OCI-LY7 (cell line): ENCODE results near the gene SMO. TPM values are rescaled to one million over a fixed set of nuclear protein-coding genes. Genes with fewer than 3 reads are reported as not detected.

Experiments
- BruUV-seq: library from RNA; stranded (reverse); fragments of 400-500 nt; replicated peaks from 2 replicates; lab custom pipeline; 2021; lab: Mats Ljungman, UMichigan
- CTCF ChIA-PET: fragments of 300-600 bp; sonication (Branson Sonifier 250); formaldehyde crosslinking; loops from one replicate; lab custom pipeline; 2022; ENCODE audit warnings: antibody characterized with exemption; ENCODE audit not compliant: unreplicated experiment; lab: Charles Lee
- POLR2A ChIA-PET: fragments of 300-600 bp; sonication (Branson Sonifier 250); formaldehyde crosslinking; loops from one replicate; lab custom pipeline; 2022; ENCODE audit warnings: antibody characterized with exemption; lab: Charles Lee
- DNase-seq: peaks from one replicate; pipeline ENCODE4 v3.0.0-alpha.2; 2015; ENCODE audit warnings: low spot score
- H2AFZ ChIP-seq: fragments of 200-600 bp; sonication (generic), shearing (Covaris generic); 2 replicates; pipeline ENCODE4 v1.6.1; 2014; ENCODE audit warnings: mild to moderate bottlenecking, antibody characterized with exemption, low read length, moderate library complexity
- H3K27ac ChIP-seq: fragments of 200-600 bp; sonication (generic); 2 replicates; pipeline ENCODE4 v1.5.1; 2014; ENCODE audit warnings: mixed run types, low read depth, mild to moderate bottlenecking, moderate library complexity, low read length, inconsistent platforms; ENCODE audit not compliant: poor library complexity, severe bottlenecking
- H3K36me3 ChIP-seq: fragments of 200-600 bp; sonication (generic); 2 replicates; pipeline ENCODE4 v1.6.1; 2014; ENCODE audit warnings: mild to moderate bottlenecking, antibody characterized with exemption, low read length, moderate library complexity, mixed read lengths; ENCODE audit not compliant: insufficient read depth
- H3K4me1 ChIP-seq: fragments of 200-600 bp; sonication (generic); 2 replicates; pipeline ENCODE4 v1.5.1; 2014; ENCODE audit warnings: mild to moderate bottlenecking, low read length; ENCODE audit not compliant: insufficient read depth, poor library complexity, severe bottlenecking
- H3K4me2 ChIP-seq: fragments of 200-600 bp; sonication (generic); 2 replicates; pipeline ENCODE4 v1.6.1; 2014; ENCODE audit warnings: mild to moderate bottlenecking, low read length
- H3K4me3 ChIP-seq: fragments of 200-600 bp; sonication (generic); 2 replicates; pipeline ENCODE4 v1.5.1; 2014; ENCODE audit warnings: mild to moderate bottlenecking, low read depth, low read length; ENCODE audit not compliant: poor library complexity, severe bottlenecking
- H3K79me2 ChIP-seq: fragments of 200-600 bp; sonication (generic); 2 replicates; pipeline ENCODE4 v1.6.1; 2016; ENCODE audit warnings: low read depth, mild to moderate bottlenecking, low read length, moderate library complexity, mixed read lengths; ENCODE audit not compliant: insufficient read depth
- H3K9me2 ChIP-seq: fragments of 200-600 bp; sonication (generic); 2 replicates; pipeline ENCODE4 v1.6.1; 2016; ENCODE audit warnings: mild to moderate bottlenecking, low read length, mixed read lengths; ENCODE audit not compliant: insufficient read depth
- H3K9me3 ChIP-seq: fragments of 200-600 bp; sonication (generic); 2 replicates; pipeline ENCODE4 v1.6.1; 2014; ENCODE audit warnings: mild to moderate bottlenecking, mixed run types, low read length, mixed read lengths
- H4K20me1 ChIP-seq: fragments of 200-600 bp; sonication (generic); 2 replicates; pipeline ENCODE4 v1.6.1; 2014; ENCODE audit warnings: mild to moderate bottlenecking, antibody characterized with exemption, low read length, moderate library complexity, mixed read lengths; ENCODE audit not compliant: insufficient read depth
- EZH2phosphoT487 ChIP-seq: fragments of 200-600 bp; sonication (generic); IDR thresholded peaks from 2 replicates; pipeline ENCODE4 v1.6.1; 2018; ENCODE audit warnings: low read depth, borderline replicate concordance, mild to moderate bottlenecking, mixed run types, antibody characterized with exemption, low read length, moderate library complexity, mixed read lengths
- intact Hi-C: fragments of 100-400 bp; cut with micrococcal nuclease; formaldehyde crosslinking; loops from one replicate; pipeline ENCODE4 v1.10.0; 2022; ENCODE audit not compliant: unreplicated experiment
- total RNA-seq, 2 experiments: library from RNA; depleted of rRNA in 1 of 2; stranded (reverse); fragments of >200 nt in 1 of 2; shearing (Covaris generic) in 1 of 2; gene quantifications; 2 replicates each; pipeline ENCODE4 v1.2.3, GENCODE V29; 2014 to 2022
- TF ChIP-seq, protein P1 (sequence below): fragments of 200-600 bp; sonication (generic); conservative IDR thresholded peaks from 2 replicates; pipeline ENCODE4 v1.5.1; 2014; ENCODE audit warnings: mild to moderate bottlenecking, antibody characterized with exemption, low read length, moderate library complexity, mixed read lengths

SMO gene
- total RNA-seq, 2 experiments from 2014 or later = 0.17 to 0.25 TPM

DNA sequence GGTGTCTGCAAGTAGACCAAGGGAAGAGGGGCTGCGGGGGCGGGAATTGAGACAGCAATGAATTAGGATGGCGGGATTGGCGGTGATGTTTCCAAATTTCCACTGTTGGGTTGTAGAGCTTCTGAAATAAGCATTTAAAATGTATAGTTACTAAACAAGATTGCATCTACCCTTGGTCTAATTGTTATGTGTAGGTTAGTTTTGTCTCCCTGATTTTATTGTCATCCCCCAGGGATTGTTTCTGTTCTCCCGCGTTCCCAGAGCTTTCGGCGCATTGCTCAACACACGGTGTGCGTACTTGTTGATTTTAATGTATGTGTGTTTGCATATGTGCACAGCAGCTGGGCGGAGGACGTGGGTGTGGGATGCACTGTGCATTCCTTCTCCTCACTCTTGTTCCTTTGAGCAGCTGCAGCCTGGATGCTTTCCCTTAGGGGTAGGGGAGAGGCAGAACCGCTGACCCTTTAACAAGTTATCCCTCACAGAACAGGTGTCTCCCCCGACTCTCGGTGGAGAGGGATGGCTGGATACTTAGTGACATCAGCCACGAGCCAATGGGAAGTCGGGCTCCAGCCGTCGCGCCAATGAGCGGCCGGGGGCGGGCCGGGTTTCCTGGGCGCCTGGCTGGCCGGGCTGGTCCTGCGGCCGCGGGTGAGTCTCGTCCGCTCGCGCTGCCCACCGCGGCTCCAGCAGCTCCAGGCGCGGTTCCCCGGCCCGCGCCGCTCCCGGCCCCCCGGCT is 44.2 kb upstream of the SMO start, which contains the start of gene TSPAN33:
TSS of gene TSPAN33 (plus strand) at position 613 of the 739 bp plus-strand sequence. CDS start 274 bp downstream, outside the sequence.
- Histone ChIP-seq H3K9me2 (no peaks in the 10 kb centered on the region), H3K4me1 (peaks cover 38% of the 10 kb centered on the region), H3K9me3 (no peaks in the 10 kb centered on the region), H2AFZ (peak within 1 kb of the TSS; percentile 85), H3K36me3 (peaks cover 8% of the 10 kb centered on the region; the same call in 1 of the 2 replicates), H3K27ac (peak within 1 kb of the TSS; percentile 60), H4K20me1 (no peaks in the 10 kb centered on the region), H3K4me3 (peak within 1 kb of the TSS; percentile 76), H3K79me2 (peaks cover 4% of the 10 kb centered on the region; the same call in 1 of the 2 replicates), H3K4me2 (peak within 1 kb of the TSS; percentile 93)
- POLR2A ChIA-PET = interaction anchor here (0.5 to 1.1 kb wide), 5 partner anchors 9 to 258 kb away, joined by 3 to 4 read pairs (median 3); no protein-coding TSS in a partner anchor
- TF ChIP-seq, protein P1, sequence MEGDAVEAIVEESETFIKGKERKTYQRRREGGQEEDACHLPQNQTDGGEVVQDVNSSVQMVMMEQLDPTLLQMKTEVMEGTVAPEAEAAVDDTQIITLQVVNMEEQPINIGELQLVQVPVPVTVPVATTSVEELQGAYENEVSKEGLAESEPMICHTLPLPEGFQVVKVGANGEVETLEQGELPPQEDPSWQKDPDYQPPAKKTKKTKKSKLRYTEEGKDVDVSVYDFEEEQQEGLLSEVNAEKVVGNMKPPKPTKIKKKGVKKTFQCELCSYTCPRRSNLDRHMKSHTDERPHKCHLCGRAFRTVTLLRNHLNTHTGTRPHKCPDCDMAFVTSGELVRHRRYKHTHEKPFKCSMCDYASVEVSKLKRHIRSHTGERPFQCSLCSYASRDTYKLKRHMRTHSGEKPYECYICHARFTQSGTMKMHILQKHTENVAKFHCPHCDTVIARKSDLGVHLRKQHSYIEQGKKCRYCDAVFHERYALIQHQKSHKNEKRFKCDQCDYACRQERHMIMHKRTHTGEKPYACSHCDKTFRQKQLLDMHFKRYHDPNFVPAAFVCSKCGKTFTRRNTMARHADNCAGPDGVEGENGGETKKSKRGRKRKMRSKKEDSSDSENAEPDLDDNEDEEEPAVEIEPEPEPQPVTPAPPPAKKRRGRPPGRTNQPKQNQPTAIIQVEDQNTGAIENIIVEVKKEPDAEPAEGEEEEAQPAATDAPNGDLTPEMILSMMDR = no peak
- no peak for TF ChIP-seq EZH2phosphoT487
- DNase-seq = peak; percentile 78
- CTCF ChIA-PET = interaction anchor here (0.5 to 1.1 kb wide), 2 partner anchors 25 to 53 kb away, joined by 3 read pairs; no protein-coding TSS in a partner anchor
- BruUV-seq = no TSS peak
- intact Hi-C loops = loop anchor here (2.0 kb wide), 2 partner anchors 49 to 67 kb away; no protein-coding TSS in a partner anchor

DNA sequence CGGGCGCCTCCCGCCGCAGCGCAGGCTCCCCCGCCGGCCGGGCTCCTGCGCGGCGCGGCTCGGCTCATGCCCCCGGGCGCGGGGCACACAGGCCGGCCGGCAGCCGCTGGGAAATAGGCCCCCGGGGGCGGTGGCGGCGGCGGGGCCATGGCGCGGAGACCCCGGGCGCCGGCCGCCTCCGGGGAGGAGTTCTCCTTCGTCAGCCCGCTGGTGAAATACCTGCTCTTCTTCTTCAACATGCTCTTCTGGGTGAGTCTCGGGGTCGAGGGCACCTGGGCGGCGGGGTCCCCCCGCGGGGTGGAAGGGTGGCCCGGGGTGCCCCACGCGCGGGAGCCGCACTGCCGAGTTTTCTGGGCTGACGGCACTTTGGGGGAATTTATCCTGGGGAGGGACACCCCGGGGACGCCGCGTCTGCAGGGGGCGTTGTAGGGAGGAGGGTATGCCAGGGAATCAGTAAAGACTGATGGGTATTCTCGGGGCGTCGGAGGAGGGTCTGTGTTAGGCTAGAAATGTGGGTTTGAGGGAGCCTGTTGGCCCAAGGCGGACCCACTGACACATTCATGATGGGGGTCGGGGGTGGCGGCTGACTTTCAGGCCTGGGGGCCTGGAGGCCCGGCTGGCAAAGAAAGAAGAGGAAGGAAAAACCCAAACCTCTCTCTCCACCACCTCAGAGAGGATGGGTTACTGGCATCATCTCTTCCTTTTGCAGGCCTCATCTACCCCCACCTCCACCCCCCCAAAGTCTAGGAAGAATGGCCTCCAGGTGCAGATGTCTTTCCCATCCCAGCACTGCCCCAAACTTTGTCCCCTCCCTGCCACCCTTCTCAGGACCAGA is 43.4 kb upstream of the SMO start:
- H3K4me3 ChIP-seq = peak overlapping the region; percentile 76
- peaks cover 8% of the 10 kb centered on the region; the same call in 1 of the 2 replicates for H3K36me3 ChIP-seq
- TF ChIP-seq EZH2phosphoT487 = no peak
- TF ChIP-seq, protein P1 = peak; percentile 81
- ChIA-PET CTCF (interaction anchor here (1.1 to 2.1 kb wide), 2 partner anchors 8 to 25 kb away, joined by 3 to 9 read pairs; no protein-coding TSS in a partner anchor), POLR2A (interaction anchor here (0.6 to 2.6 kb wide), 3 partner anchors 8 to 132 kb away, joined by 3 to 12 read pairs (median 5); no protein-coding TSS in a partner anchor)
- peak overlapping the region; percentile 60 for H3K27ac ChIP-seq
- BruUV-seq = no TSS peak
- no peaks in the 10 kb centered on the region for H3K9me3 ChIP-seq
- H3K4me2 ChIP-seq = peak overlapping the region; percentile 93
- H3K4me1 ChIP-seq = peaks cover 38% of the 10 kb centered on the region
- intact Hi-C loops = loop anchor here (2.0 kb wide), 2 partner anchors 50 to 66 kb away; no protein-coding TSS in a partner anchor
- peaks cover 4% of the 10 kb centered on the region; the same call in 1 of the 2 replicates for H3K79me2 ChIP-seq
- peak overlapping the region; percentile 73 for H2AFZ ChIP-seq
- no peak for DNase-seq
- no peaks in the 10 kb centered on the region for H3K9me2 ChIP-seq
- H4K20me1 ChIP-seq = no peaks in the 10 kb centered on the region
